Neural progenitor cell (in vitro differentiated cells): ENCODE data around the gene RNF146.

Source experiments
- EZH2 ChIP-seq: fragments of 200-600 bp; sonication (generic); IDR thresholded peaks from 2 replicates; pipeline ENCODE4 v1.6.1; 2017; ENCODE audit warnings: antibody characterized with exemption, mild to moderate bottlenecking, moderate library complexity
- TF ChIP-seq, protein P1 (sequence below): fragments of 200-600 bp; sonication (generic); IDR thresholded peaks from 2 replicates; pipeline ENCODE4 v1.5.1; 2017; ENCODE audit warnings: antibody characterized with exemption, mild to moderate bottlenecking

DNA sequence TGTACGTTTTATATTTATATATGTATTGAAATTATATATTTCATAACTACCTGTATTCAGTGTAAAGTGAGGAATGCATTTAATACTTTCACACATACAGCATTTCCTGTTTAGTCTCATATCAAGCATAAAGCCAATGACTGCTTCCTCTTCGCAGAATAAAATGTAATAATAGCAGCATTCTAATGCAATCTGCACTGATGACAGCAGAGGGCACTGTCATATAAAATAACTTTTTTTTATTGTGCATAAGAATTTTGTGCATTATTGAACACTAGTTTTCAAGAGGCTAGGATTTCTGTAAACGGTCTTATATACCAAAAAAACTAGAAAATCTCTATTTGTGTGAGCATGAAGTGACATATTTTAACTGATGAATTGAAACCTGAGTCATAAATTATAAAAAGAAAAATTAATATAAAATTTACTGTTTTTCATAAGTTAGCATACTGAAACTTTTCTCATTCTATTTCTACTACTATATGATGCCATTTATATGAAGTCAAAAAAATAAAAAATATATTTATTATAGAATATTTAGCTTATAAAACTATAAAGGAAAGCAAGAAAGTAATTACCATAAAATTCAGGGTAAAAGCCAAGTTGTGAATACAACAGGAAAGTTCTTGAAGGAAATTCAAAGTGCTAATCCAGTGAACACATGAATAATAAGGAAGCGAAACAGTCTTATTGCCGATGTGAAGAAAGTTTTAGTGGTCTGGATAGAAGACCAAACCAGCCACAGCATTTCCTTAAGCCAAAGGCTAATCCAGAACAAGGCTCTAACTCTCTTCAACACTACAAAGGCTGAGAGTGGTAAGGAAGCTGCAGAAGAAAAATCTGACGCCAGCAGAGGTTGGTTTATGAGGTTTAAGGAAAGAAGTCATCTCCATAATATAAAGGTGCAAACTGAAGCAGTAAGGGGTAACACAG, 36.3 kb downstream of the RNF146 start:
- TF ChIP-seq EZH2: no peak
- TF ChIP-seq, protein P1, sequence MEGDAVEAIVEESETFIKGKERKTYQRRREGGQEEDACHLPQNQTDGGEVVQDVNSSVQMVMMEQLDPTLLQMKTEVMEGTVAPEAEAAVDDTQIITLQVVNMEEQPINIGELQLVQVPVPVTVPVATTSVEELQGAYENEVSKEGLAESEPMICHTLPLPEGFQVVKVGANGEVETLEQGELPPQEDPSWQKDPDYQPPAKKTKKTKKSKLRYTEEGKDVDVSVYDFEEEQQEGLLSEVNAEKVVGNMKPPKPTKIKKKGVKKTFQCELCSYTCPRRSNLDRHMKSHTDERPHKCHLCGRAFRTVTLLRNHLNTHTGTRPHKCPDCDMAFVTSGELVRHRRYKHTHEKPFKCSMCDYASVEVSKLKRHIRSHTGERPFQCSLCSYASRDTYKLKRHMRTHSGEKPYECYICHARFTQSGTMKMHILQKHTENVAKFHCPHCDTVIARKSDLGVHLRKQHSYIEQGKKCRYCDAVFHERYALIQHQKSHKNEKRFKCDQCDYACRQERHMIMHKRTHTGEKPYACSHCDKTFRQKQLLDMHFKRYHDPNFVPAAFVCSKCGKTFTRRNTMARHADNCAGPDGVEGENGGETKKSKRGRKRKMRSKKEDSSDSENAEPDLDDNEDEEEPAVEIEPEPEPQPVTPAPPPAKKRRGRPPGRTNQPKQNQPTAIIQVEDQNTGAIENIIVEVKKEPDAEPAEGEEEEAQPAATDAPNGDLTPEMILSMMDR: peak; percentile 72
